ENCODE measurements around the gene ETFA.

Gene ETFA

DNA sequence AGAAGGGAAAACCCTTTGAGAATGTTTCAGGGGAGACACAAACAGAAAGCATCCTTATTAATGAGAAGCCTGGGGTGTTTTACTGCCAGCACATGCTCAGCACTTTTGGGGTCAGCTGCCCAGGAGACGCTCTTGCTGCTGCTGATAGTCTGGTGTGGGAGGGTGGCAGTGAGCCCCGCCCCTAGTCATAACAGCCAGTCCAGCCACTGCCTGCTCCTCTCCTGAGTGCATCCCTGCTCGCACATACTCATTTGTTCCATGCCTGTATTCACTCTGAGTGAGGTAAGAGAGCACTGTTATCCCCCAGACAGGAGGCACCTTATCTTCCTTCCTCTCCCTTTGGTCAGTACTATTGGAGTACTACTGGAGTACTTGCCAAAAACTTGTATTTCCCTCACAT lies 101.3 kb downstream of the ETFA start:
- DNase-seq, result no peak

DNA sequence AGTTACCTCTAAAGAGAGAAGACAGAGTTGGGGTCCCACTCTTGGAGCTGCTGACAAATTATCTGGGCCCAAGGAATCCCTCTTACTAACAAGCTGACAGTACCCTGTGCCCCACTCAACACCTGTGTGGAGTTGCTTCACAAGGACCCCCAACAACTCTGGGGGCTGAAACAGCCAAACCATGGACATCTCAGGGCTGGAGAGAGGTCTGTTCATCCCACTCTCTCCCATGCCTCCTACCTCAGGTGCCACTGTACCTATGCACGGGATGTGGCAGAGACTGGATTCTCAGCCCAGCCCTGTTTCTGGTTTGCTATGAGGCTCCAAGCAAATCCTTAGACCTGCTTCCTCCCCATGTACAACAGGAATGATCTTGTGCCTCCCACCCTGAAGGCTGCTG lies 101.7 kb downstream of the ETFA start:
- no peak for DNase-seq

DNA sequence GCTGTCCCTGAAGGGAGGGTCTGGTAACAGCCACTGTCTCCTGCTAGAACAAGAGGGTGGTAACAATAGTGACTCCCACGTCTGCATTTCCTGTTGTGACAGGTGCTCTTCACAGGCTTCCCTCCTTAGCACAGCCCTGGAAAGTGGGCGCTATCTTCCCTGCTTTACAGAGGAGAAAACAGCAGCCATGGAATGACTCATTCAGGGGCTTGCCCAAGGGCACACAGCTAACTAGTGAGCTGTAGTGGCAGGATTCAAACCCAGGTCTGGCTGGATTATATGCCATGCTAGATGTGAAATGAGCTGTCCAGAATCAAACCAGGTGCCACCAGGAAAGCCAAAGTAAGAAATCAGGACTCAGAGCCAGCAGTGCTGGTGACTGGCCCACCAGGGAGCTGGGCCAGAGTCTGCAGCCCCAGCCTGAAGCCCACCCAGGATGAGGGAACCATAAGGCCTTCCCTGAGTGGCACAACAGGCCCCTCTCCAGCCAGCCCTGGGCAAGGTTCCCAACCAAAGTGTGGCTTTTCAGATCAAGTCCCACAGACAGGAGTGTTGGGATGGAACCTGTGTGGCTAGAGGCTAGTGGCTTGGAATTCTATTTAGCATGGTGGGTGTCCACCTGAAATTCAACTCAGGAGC lies 102.4 kb downstream of the ETFA start:
- no peak for DNase-seq

DNA sequence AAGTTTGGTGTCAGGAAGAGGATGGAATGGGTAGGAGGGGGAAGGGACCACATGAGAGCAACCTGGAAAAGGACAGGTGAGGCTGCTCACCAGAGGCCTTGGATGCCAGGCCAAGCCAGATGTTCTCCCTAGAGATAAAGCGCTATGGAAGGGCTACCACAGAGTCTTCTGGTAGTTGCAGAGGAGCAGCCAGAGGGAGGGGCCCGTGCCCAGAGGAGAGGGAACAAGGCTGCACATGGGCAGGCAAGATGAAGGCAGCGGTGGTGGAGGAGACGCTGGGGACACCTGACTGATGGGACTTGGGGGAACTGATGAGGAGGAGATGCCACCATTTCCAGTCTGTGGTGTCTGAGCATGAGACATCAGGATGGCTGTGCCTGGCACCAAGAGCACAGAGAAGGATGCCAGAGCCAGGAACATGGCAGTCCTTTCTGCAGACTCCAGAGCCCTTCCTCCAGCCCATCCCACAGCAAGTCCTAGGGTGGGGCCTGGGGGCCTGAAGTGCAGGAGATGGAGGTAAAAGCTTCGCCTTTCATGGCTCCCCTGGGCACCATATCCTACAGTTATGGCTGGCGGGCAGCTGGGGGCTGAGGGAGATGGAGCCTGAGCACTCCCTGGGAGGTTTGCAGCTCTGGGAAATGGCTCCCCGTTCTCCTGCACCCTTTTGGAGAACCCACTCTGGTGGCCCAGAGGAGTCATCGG lies 103.0 kb downstream of the ETFA start:
- DNase-seq, result no peak

DNA sequence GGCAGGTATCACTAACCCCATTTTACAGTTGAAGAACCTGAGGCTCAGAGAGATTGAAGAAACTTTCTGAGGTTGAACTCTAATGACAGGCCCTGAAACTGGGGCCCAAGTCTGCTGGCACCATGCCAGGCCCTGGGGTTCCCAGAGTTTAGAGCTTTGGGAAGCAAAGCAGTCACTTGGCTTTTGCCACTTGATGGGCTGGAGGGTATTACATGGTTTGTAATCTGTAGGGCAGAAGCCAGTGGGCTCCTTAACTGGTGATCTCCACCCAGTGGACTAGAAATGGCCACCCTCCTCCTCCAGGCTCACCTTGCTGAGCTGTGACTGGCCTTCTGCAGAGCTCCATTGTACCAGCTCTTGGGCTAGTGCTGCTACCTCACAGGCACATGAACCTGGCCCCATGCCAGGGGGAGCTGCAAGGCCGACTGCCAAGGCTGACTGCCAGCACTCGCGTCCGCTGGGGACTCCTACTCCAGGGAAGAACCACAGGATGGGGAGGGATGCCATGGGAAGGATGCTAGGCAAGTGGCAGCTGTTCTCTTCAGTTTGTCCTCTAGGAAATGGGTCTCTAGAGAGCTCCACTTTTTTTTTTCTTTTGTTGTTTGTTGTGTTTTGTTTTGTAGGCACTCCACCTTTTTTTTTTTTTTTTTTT lies 104.8 kb downstream of the ETFA start:
- no peak for DNase-seq

DNA sequence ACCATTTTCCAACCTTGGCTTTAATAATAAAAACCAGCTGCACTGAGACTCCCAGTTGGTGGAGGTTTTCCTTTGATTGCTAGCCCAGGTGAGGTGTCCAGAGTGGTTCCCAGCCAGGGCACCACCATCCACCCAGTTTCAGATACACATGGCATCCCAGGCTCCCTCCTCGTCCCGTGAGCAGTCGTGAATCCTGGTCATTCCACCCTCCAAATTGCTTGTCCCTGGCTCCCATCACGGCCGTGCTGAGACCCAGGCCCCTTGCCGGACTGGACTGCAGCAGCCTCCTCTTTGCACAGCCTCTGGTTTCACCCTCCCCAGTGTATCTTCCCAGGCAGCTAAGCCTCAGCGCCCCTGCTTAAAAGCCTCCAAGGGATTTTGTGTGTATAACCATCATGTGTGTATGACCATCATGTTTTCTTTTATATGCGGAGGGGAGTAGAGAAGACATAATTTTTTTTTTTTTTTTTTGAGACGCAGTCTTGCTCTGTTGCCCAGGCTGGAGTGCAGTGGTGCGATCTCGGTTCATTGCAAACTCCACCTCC lies 106.3 kb downstream of the ETFA start:
- DNase-seq, result no peak

DNA sequence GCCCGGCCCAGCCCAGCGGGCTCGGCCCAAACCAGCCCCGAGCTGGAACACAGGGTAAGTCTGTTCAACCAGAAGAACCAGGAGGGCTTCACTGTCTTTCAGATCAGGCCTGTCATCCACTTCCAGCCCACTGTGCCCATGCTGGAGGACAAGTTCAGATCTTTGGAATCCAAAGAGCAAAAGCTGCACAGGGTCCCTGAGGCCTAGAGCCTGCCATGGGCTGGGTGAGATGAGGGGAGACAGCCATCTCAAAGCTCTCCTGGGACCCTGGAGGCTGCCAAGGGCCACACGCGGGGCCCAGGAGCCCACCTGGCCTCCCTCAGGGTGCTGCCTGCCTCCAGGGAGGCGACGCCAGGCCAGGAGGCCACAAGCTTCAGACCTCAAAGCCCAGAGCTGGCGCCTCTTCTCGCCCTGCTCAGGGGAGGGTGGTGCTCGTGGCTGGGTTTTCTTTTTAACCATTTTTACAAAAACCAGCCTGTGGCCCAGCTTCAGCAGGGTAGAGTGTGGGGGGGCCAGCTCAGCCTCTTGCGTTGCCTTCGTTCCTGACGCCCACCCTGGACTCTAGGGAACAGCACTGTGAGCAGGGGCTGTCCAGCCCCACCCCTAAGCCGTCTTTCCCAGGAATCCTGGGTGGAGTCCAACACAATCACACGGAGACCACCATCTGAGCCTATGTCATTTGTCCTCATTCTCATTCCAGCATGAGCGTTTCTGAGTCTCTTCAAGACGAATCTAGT lies 107.0 kb downstream of the ETFA start:
- DNase-seq, result no peak

DNA sequence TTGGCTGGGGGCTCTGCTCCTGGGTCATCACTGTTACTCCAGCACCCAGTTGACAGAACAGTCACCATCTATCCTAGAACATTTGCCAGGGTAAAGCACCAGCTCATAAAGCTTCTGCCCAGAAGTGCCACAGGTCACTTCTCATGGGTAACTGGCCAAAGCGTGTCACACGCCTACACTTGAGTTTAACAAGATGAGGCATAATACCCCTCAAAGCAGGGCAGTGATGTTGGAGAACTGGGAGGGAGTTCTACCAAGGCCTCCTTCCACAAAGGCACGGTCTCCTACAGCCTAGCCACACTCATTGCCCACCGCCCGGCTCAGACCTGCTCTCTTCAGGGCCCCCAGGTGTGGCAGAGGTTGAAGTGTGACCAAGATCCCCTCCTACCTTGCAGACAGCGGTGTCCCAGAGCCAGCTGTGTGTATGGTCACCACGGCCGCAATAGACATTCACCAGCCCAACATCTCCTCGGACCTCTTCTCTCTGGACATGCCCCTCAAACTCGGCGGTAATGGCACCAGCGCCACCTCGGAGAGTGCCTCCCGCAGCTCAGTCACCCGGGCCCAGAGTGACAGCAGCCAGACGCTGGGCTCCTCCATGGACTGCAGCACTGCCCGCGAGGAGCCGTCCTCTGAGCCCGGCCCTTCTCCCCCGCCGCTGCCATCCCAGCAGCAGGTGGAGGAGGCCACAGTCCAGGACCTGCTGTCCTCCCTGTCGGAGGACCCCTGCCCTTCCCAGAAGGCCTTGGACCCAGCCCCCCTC lies 107.7 kb downstream of the ETFA start:
- no peak for DNase-seq

DNA sequence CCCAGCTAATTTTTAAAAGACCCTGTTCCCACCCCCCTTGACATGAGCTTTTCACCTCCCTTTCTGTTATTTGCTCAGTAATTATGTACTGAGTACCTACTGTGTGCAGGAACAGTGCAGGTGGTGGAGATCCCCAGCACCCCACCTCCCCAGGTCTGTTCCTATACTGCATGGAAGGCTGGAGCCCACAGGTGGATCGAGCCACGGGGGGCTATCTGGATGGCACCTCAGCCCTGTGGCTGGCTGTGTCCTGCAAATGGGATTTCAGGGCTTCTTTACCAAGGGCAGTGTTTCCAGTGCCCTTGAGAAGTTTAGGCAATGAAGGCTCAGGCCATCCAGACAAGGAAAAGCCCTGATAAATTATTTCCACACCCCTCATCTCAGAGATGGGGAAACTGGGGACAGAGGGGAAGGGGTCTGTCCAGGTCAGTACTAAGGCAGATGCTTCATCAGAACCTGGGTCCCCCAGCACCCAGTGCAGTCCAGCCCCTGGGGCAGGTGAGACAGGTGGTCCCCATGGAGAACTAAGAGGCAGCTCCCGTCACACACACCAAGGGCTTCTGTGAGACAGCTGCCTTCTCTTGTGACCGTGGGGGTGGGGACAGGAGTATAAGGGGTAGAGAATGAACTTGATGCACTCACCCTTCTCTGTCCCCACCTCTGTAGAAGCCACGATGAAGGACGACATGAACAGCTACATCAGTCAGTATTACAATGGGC lies 109.6 kb downstream of the ETFA start:
- DNase-seq, result no peak

DNA sequence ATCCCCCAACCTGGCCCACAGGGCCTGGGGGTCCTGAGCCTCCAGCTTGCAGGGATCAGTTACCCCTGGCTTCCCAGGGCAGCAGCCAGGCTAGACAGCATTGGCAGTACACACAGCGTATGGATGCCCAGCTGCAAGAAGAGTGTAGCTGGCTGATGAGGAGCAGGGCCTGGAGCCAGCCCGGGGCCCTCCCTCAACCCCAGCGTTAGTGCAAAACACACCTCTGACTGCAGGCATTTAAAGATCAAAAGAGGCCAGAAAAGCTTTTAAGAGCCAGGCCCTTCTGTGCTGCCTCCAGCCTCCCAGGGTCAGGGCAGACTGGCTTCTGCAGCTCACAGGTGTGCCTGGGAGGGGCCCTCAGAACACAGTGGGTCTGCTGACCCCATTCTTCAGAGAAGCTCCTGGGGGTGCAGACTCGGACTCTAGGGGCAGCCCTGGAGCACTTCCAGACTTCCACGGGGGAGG lies 110.6 kb downstream of the ETFA start:
- DNase-seq, result no peak

DNA sequence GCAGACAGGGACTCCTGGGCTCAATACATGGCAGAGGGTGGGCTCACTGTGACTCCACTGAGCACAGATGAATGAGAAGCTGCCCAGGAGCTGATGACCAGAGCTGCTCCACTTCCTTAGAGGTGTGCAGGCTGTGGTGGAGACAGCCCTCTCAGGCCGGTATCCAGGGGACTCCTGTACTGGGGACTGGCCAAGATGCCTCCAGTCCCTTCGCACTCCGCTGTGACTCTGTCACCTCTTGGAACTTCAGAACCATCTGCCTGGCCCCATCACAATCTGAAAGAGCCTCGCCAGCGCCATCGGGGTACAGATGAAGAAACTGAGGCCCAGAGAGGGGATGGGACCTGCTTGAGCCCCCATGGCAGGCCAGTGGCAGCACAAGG lies 111.2 kb downstream of the ETFA start:
- DNase-seq, result no peak

DNA sequence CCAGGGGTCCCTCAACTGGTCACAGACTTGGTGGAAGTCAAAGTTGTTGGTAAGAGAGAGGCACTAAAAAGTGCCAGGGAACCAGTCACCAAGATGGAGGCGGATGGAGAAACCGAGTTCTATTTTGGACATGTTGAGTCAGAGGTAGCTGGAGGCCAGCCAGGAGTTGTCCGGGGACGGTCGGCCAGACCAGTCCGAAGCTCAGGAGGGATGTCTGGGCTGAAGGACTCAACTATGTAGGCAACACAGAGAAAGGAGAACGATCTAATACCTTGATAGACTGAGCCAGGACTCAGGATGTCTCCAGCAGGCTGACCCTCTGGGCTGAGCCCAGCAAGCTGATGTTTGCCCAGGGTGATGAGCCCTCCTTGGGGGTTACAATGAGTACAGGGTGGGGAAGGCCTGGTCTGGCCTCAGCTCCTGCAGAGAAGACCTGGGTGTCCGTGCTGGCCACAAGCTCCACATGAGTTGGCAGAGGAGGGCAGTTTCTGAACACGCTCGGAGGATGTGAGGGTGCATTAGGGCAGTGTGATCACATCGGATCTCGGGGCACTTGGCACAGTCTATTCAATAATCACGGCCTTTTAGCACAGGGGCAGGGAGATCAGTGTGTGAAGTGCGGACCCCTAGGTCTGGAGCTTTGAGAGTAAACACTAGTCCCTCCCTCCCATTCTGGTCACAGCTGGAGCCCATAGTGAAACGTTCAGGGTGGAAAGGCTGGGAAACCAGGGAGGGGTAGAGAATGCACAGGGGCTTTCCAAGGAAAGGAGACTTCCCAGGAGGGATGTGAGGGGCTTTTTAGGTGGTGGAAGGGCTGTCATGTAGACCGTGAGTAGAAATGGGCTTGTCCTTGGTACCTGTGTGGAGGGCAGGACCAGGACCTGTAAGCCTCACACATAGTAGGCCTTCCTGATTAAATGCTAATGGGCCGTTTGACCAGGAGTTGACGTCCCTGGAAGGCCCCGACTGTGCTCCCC lies 111.9 kb downstream of the ETFA start:
- no peak for DNase-seq

DNA sequence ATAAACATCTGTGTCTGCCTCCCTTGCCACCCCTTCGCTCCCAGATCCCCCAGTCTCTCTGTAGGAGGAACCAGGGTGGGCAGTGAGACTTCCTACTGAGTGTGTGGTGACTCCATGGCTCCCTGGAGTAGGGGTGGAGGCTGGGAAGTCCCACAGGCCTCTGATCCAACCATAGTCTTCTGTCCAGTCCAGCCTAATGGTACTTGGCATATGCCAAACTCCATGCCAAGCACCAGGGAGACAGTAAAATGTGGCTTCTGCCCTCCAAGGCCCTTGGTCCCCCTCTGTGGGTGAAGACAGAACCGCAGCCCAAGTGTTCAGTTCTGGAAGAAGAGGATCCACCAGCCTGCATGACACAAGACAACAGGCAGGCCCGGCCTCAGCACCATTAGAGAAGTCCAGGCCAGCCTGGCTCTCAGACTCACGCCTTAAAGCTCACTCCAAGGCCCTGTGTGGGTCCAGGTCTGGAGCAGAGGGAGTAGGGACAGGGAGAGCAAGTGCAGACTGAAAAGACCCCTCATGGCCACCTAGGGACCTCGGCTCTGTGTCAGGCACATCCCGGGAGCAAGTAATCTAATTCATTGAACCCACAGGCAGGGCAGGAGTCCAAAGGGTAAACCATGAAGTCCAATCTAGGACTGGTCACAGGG lies 112.7 kb downstream of the ETFA start:
- no peak for DNase-seq

DNA sequence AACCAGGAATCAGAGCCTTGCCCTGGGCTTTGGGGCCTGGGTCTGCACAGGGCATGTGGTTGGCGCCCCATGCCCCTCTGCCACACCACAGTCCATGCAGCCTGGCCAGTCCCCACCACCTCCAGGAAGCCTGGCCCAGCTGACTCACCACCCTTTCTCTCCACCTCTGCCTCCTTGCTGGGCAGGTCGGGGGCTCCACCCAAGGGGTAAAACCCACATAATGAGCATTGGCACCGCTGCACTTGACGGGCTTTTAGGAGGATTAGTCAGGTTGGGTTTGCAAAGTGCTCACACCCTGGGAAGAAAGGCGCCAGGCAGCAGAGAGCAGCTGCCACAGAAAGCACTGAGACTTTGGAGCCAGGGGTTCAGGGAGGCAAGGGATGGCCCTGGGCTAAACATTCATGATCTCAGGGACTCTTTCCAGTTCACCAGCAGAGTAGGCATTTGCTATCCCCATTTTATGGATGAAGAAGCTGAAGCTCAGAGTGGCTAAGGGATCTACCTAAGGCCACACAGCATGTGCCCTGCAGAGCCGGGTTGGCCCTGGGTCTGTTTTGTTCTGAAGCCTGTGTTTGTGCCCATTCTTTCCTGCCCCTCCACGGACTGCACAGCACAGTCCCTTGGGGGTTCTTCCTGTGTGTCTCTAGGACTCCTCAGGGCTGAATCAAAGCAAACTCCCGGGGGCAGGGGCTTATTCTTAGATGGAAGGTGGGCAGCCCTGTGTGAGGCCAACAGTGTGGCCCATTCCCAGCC lies 113.4 kb downstream of the ETFA start:
- no peak for DNase-seq

DNA sequence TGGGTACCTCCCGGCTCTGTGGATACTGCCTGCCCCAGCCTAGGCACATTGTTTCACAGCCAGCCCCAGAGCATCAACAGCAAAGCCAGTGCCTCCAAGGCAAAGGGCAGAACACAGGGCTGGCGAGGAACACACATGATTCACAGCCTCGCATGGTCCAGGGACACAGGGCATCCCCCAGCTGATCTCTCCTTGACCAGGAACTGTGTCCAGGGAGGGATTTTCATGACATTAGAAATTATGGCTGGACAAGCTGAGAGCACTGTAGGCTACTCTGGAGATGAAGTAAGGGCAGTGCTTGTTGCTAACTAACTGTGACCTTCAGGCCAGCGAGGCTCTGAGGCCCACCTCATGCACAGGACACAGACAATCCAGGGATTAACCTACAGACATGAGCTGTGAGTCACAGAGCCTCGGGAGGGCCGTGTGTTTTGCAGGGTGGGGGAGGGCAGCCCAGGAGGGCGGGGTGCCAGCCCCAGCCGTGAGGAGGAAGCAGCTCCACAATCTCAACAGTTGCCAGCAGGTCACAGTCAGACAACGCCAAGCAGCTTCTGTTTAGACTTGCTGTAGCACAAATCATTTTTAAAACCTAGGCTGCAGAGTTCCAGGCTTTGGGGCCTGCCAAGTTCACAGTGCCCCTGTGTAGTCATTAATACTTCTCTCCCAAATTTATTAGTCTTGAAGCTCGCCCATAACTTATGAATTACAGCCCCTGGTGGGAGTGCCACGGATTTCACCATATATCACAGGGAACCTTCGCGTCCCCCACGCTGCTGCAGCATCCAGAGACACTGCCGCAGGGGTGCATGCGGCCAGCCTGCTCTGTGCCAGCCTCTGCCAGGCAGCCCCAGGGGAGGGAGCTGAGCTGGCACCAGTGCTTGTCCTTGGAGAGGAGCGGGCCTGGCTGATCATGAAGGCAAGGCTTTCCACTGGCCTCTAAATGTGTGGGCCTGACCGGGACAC lies 114.7 kb downstream of the ETFA start:
- DNase-seq, result no peak

DNA sequence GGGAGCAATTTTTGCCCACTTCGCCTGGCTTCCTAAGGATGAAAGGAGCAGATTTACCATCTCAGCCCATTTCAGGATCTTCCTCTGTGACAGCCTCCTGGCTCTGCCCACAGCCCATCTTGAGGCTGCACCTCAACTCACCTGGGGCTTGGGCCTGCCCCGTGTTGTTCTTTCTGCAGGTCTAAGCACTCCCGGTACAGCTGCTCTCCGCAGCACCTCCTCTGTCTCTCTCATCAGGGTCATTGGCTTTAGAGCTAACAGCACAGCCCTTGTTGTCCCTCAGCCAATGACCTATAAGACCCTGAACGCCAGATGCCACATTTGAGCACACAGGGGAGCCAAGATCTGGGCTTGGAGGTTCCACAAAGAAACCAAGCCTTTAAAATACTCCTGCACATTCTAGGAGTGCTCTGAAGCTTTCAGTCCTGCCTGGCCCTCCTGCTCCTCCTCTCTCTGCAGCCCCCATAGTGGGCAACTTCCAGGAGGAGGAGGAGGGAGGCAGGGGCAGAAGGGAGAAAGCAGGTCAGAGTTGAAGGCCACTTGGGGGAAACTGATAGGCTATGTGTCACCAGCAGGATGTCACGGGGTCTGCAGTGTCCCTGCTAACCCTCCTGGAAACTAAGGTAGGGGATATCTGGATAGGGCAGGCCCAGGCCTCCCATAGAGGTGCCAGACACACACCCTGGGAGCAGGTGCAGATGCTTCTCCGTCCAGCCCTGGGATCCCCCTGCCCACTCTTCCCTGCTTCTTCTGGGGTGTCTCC lies 115.6 kb downstream of the ETFA start:
- no peak for DNase-seq

DNA sequence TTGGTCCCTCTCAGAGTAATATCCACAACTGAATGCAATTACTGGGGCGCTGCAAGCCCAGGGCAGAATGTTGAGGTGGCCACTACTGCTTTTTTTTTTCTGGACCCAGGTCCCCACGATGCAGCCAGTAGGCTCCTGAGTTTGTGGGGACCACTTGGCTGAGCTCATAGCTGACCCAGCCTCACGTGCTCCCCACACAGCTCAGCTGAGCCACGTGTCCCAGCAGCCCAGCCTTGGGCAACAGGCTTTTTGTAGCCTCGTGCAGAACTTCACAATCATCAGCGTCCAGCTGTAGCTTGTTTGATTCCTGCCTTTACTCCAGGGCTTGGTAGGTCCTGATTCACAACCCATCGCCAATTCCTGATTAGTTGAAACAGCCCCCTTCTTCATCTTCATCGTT lies 117.3 kb downstream of the ETFA start:
- no peak for DNase-seq

Data from NCI-H526 (cell line).